OCI-LY7 (cell line): Measurements from ENCODE around the gene SOX5. TPM values are rescaled to one million over a fixed set of nuclear protein-coding genes. Genes with fewer than 3 reads are reported as not detected.

ENCODE experiments used
- BruUV-seq: library from RNA; stranded (reverse); fragments of 400-500 nt; replicated peaks from 2 replicates; lab custom pipeline; 2021; lab: Mats Ljungman, UMichigan
- CTCF ChIA-PET: fragments of 300-600 bp; sonication (Branson Sonifier 250); formaldehyde crosslinking; loops from one replicate; lab custom pipeline; 2022; ENCODE audit warnings: antibody characterized with exemption; ENCODE audit not compliant: unreplicated experiment; lab: Charles Lee
- POLR2A ChIA-PET: fragments of 300-600 bp; sonication (Branson Sonifier 250); formaldehyde crosslinking; loops from one replicate; lab custom pipeline; 2022; ENCODE audit warnings: antibody characterized with exemption; lab: Charles Lee
- DNase-seq: peaks from one replicate; pipeline ENCODE4 v3.0.0-alpha.2; 2015; ENCODE audit warnings: low spot score
- H2AFZ ChIP-seq: fragments of 200-600 bp; sonication (generic), shearing (Covaris generic); 2 replicates; pipeline ENCODE4 v1.6.1; 2014; ENCODE audit warnings: mild to moderate bottlenecking, antibody characterized with exemption, low read length, moderate library complexity
- H3K27ac ChIP-seq: fragments of 200-600 bp; sonication (generic); 2 replicates; pipeline ENCODE4 v1.5.1; 2014; ENCODE audit warnings: mixed run types, low read depth, mild to moderate bottlenecking, moderate library complexity, low read length, inconsistent platforms; ENCODE audit not compliant: poor library complexity, severe bottlenecking
- H3K36me3 ChIP-seq: fragments of 200-600 bp; sonication (generic); 2 replicates; pipeline ENCODE4 v1.6.1; 2014; ENCODE audit warnings: mild to moderate bottlenecking, antibody characterized with exemption, low read length, moderate library complexity, mixed read lengths; ENCODE audit not compliant: insufficient read depth
- H3K4me1 ChIP-seq: fragments of 200-600 bp; sonication (generic); 2 replicates; pipeline ENCODE4 v1.5.1; 2014; ENCODE audit warnings: mild to moderate bottlenecking, low read length; ENCODE audit not compliant: insufficient read depth, poor library complexity, severe bottlenecking
- H3K4me2 ChIP-seq: fragments of 200-600 bp; sonication (generic); 2 replicates; pipeline ENCODE4 v1.6.1; 2014; ENCODE audit warnings: mild to moderate bottlenecking, low read length
- H3K4me3 ChIP-seq: fragments of 200-600 bp; sonication (generic); 2 replicates; pipeline ENCODE4 v1.5.1; 2014; ENCODE audit warnings: mild to moderate bottlenecking, low read depth, low read length; ENCODE audit not compliant: poor library complexity, severe bottlenecking
- H3K79me2 ChIP-seq: fragments of 200-600 bp; sonication (generic); 2 replicates; pipeline ENCODE4 v1.6.1; 2016; ENCODE audit warnings: low read depth, mild to moderate bottlenecking, low read length, moderate library complexity, mixed read lengths; ENCODE audit not compliant: insufficient read depth
- H3K9me2 ChIP-seq: fragments of 200-600 bp; sonication (generic); 2 replicates; pipeline ENCODE4 v1.6.1; 2016; ENCODE audit warnings: mild to moderate bottlenecking, low read length, mixed read lengths; ENCODE audit not compliant: insufficient read depth
- H3K9me3 ChIP-seq: fragments of 200-600 bp; sonication (generic); 2 replicates; pipeline ENCODE4 v1.6.1; 2014; ENCODE audit warnings: mild to moderate bottlenecking, mixed run types, low read length, mixed read lengths
- H4K20me1 ChIP-seq: fragments of 200-600 bp; sonication (generic); 2 replicates; pipeline ENCODE4 v1.6.1; 2014; ENCODE audit warnings: mild to moderate bottlenecking, antibody characterized with exemption, low read length, moderate library complexity, mixed read lengths; ENCODE audit not compliant: insufficient read depth
- CTCF ChIP-seq: fragments of 200-600 bp; sonication (generic); conservative IDR thresholded peaks from 2 replicates; pipeline ENCODE4 v1.5.1; 2014; ENCODE audit warnings: mild to moderate bottlenecking, antibody characterized with exemption, low read length, moderate library complexity, mixed read lengths
- EZH2phosphoT487 ChIP-seq: fragments of 200-600 bp; sonication (generic); IDR thresholded peaks from 2 replicates; pipeline ENCODE4 v1.6.1; 2018; ENCODE audit warnings: low read depth, borderline replicate concordance, mild to moderate bottlenecking, mixed run types, antibody characterized with exemption, low read length, moderate library complexity, mixed read lengths
- intact Hi-C: fragments of 100-400 bp; cut with micrococcal nuclease; formaldehyde crosslinking; loops from one replicate; pipeline ENCODE4 v1.10.0; 2022; ENCODE audit not compliant: unreplicated experiment
- total RNA-seq, 2 experiments: library from RNA; depleted of rRNA in 1 of 2; stranded (reverse); fragments of >200 nt in 1 of 2; shearing (Covaris generic) in 1 of 2; gene quantifications; 2 replicates each; pipeline ENCODE4 v1.2.3, GENCODE V29; 2014 to 2022

The SOX5 gene
- total RNA-seq, 2 experiments from 2014 or later, result 0.16 TPM; not detected in 1

- no peaks in the 10 kb centered on the region for H4K20me1 ChIP-seq
- H3K27ac ChIP-seq, result no peak overlapping the region
- no peaks in the 10 kb centered on the region for H3K79me2 ChIP-seq
- no peaks in the 10 kb centered on the region for H3K36me3 ChIP-seq
- no TSS peak for BruUV-seq
- no peak overlapping the region for H2AFZ ChIP-seq
- no peak overlapping the region for H3K4me3 ChIP-seq
- CTCF ChIA-PET, result no interaction called here
- no peak for DNase-seq
- H3K9me3 ChIP-seq, result no peaks in the 10 kb centered on the region
- no peaks in the 10 kb centered on the region for H3K4me1 ChIP-seq
- no peaks in the 10 kb centered on the region for H3K9me2 ChIP-seq
- TF ChIP-seq EZH2phosphoT487 (no peak), CTCF (no peak)
- POLR2A ChIA-PET, result interaction anchor here (0.6 to 0.7 kb wide), 3 partner anchors 17 to 573 kb away, joined by 3 to 5 read pairs (median 4); no protein-coding TSS in a partner anchor
- H3K4me2 ChIP-seq, result no peak overlapping the region
- intact Hi-C loops, result no loop called here
Observed at GRCh38 chr12:23771240-23771949, 178.1 kb downstream of the SOX5 start.

GRCh38 chr12:23770202-23770938, 179.1 kb downstream of the SOX5 start:
- intact Hi-C loops, result no loop called here
- Histone ChIP-seq H4K20me1 (no peaks in the 10 kb centered on the region), H3K36me3 (no peaks in the 10 kb centered on the region), H3K9me3 (no peaks in the 10 kb centered on the region), H3K4me3 (no peak overlapping the region), H3K4me2 (no peak overlapping the region), H3K4me1 (no peaks in the 10 kb centered on the region), H3K79me2 (no peaks in the 10 kb centered on the region), H3K9me2 (no peaks in the 10 kb centered on the region), H2AFZ (no peak overlapping the region), H3K27ac (no peak overlapping the region)
- ChIA-PET POLR2A (no interaction called here), CTCF (no interaction called here)
- no peak for TF ChIP-seq EZH2phosphoT487
- TF ChIP-seq CTCF, result no peak
- no peak for DNase-seq
- no TSS peak for BruUV-seq

GRCh38 chr12:23767834-23768233, 181.6 kb downstream of the SOX5 start:
- Histone ChIP-seq H3K79me2 (no peaks in the 10 kb centered on the region), H3K36me3 (no peaks in the 10 kb centered on the region), H3K9me3 (no peaks in the 10 kb centered on the region), H4K20me1 (no peaks in the 10 kb centered on the region), H3K9me2 (no peaks in the 10 kb centered on the region), H3K27ac (no peak overlapping the region), H2AFZ (no peak overlapping the region), H3K4me3 (no peak overlapping the region), H3K4me2 (no peak overlapping the region), H3K4me1 (no peaks in the 10 kb centered on the region)
- intact Hi-C loops, result no loop called here
- no TSS peak for BruUV-seq
- TF ChIP-seq CTCF, result no peak
- no peak for TF ChIP-seq EZH2phosphoT487
- CTCF ChIA-PET, result no interaction called here
- DNase-seq, result no peak
- POLR2A ChIA-PET, result no interaction called here
